ENCODE results near the gene ARHGEF10L.

ARHGEF10L gene

GRCh38 chr1:17567582-17567981, 28.1 kb downstream of the ARHGEF10L start:
- no peak for DNase-seq (ENCODE audit: low spot score)

GRCh38 chr1:17568014-17568900, 28.8 kb downstream of the ARHGEF10L start:
- no peak for DNase-seq (ENCODE audit: low spot score)

- DNase-seq (ENCODE audit: low spot score) = no peak
Observed at GRCh38 chr1:17569200-17570139, 30.0 kb downstream of the ARHGEF10L start.

GRCh38 chr1:17570228-17570627, 30.7 kb downstream of the ARHGEF10L start:
- DNase-seq (ENCODE audit: low spot score) = no peak

GRCh38 chr1:17572264-17572985, 32.9 kb downstream of the ARHGEF10L start:
- no peak for DNase-seq (ENCODE audit: low spot score)

GRCh38 chr1:17573518-17574041, 34.1 kb downstream of the ARHGEF10L start:
- no peak for DNase-seq (ENCODE audit: low spot score)

GRCh38 chr1:17574516-17574915, 35.0 kb downstream of the ARHGEF10L start:
- no peak for DNase-seq (ENCODE audit: low spot score)

- DNase-seq (ENCODE audit: low spot score) = no peak
Observed at GRCh38 chr1:17575797-17576518, 36.5 kb downstream of the ARHGEF10L start.

GRCh38 chr1:17576519-17576853, 37.0 kb downstream of the ARHGEF10L start:
- no peak for DNase-seq (ENCODE audit: low spot score)

- no peak for DNase-seq (ENCODE audit: low spot score)
Observed at GRCh38 chr1:17577907-17578297, 38.4 kb downstream of the ARHGEF10L start.

GRCh38 chr1:17579951-17580939, 40.7 kb downstream of the ARHGEF10L start:
- peak; percentile 86 for DNase-seq (ENCODE audit: low spot score)

- no peak for DNase-seq (ENCODE audit: low spot score)
Observed at GRCh38 chr1:17581389-17582123, 42.1 kb downstream of the ARHGEF10L start.

- no peak for DNase-seq (ENCODE audit: low spot score)
Observed at GRCh38 chr1:17582124-17582774, 42.8 kb downstream of the ARHGEF10L start.

GRCh38 chr1:17584539-17584938, 45.0 kb downstream of the ARHGEF10L start:
- no peak for DNase-seq (ENCODE audit: low spot score)

GRCh38 chr1:17585266-17585987, 45.9 kb downstream of the ARHGEF10L start:
- no peak for DNase-seq (ENCODE audit: low spot score)

GRCh38 chr1:17586172-17586964, 46.9 kb downstream of the ARHGEF10L start:
- DNase-seq (ENCODE audit: low spot score) = no peak

GRCh38 chr1:17587693-17588047, 48.2 kb downstream of the ARHGEF10L start:
- DNase-seq (ENCODE audit: low spot score) = no peak

Data from HuH-7 (cell line).